ENCODE results near the gene SLC22A2. TPM values are rescaled to one million over a fixed set of nuclear protein-coding genes. Genes with fewer than 3 reads are reported as not detected.

The SLC22A2 gene
- total and polyA plus RNA-seq, 9 of the 15 experiments (the other 6 are each of a cell fraction or from before 2014, with no cell fraction given): not detected

- in situ Hi-C loops (cut with MboI): no loop called here
- Histone ChIP-seq H3K9me3 (replicated peaks; ENCODE audit: control insufficient read depth, insufficient read depth, low read depth, low read length) (no peaks in the 10 kb centered on the region), H3K4me3 (no peak overlapping the region), H3K27me3 (ENCODE audit: control insufficient read depth in 2 of 2, insufficient read depth in 2 of 2, low read length in 2 of 2) (no peaks in the 10 kb centered on the region; a peak in 1 of 5 replicates), H2AFZ (ENCODE audit: low read depth, low read length) (no peak overlapping the region), H3K9ac (ENCODE audit: insufficient read depth in 1 of 2, low read depth in 2 of 2, low read length in 2 of 2) (no peak overlapping the region), H3K79me2 (ENCODE audit: control insufficient read depth, insufficient read depth, low read length) (no peaks in the 10 kb centered on the region), H3K4me2 (ENCODE audit: insufficient read depth, low read length) (no peak overlapping the region), H3K27ac (ENCODE audit: extremely low read depth, low read depth, low read length) (no peak overlapping the region), H4K20me1 (replicated peaks; ENCODE audit: control insufficient read depth, insufficient read depth, low read length) (no peaks in the 10 kb centered on the region), H3K9me1 (ENCODE audit: control insufficient read depth, insufficient read depth, low read length) (no peaks in the 10 kb centered on the region), H3K36me3 (ENCODE audit: control insufficient read depth, insufficient read depth, low read length) (no peaks in the 10 kb centered on the region), H3K4me1 (replicated peaks in 1 of 2; ENCODE audit: control insufficient read depth in 2 of 2, insufficient read depth in 2 of 2, low read length in 2 of 2) (no peaks in the 10 kb centered on the region)
- intact Hi-C loops (cut with micrococcal nuclease): no loop called here
- CTCF ChIA-PET (ENCODE audit: low intra/inter-chr PET ratio): no interaction called here
- TF ChIP-seq FOSL1 (tag; conservative IDR thresholded peaks at IDR 0.05) (peak; percentile 32; the same call in 1 of the 2 replicates), NR0B1 (IDR thresholded peaks at IDR 0.05; ENCODE audit: partially characterized antibody) (no peak), HDGF (IDR thresholded peaks at IDR 0.05) (no peak), HINFP (tag; conservative IDR thresholded peaks at IDR 0.05; ENCODE audit: low read depth) (no peak), KLF6 (CRISPR knock-in tag; IDR thresholded peaks at IDR 0.05; ENCODE audit: borderline replicate concordance) (no peak), ZNF143 (CRISPR knock-in tag; IDR thresholded peaks at IDR 0.05) (no peak), POLR2AphosphoS2 (IDR thresholded peaks at IDR 0.05; ENCODE audit: low read length) (no peak), SIN3B (IDR thresholded peaks at IDR 0.05; ENCODE audit: low read depth) (no peak)
- no TSS peak for BruUV-seq (replicated peaks)
- no peak for DNase-seq (ENCODE audit: extremely low read depth in 1 of 4, low spot score in 3 of 4)
- POLR2A ChIA-PET: no interaction called here
- no peak for FAIRE-seq
- no peak for ATAC-seq
- 4% methylated on average over 7 of the region's 7 CpGs for WGBS (ENCODE audit: insufficient coverage, low coverage, missing lambda C conversion rate)
These were observed 32.5 kb downstream of the SLC22A2 start for GRCh38 chr6:160226118-160226591.

Data from K562 (cell line).